ENCODE results near the gene ERBB2. TPM values are rescaled to one million over a fixed set of nuclear protein-coding genes. Genes with fewer than 3 reads are reported as not detected.
A peak's percentile ranks its signal among the peaks of the same experiment; 100 is the strongest.

Gene ERBB2
- total and polyA plus RNA-seq, 2 of the 13 experiments (the other 11 are each of a cell fraction or from before 2014, with no cell fraction given): 57.7 to 64.1 TPM

DNA sequence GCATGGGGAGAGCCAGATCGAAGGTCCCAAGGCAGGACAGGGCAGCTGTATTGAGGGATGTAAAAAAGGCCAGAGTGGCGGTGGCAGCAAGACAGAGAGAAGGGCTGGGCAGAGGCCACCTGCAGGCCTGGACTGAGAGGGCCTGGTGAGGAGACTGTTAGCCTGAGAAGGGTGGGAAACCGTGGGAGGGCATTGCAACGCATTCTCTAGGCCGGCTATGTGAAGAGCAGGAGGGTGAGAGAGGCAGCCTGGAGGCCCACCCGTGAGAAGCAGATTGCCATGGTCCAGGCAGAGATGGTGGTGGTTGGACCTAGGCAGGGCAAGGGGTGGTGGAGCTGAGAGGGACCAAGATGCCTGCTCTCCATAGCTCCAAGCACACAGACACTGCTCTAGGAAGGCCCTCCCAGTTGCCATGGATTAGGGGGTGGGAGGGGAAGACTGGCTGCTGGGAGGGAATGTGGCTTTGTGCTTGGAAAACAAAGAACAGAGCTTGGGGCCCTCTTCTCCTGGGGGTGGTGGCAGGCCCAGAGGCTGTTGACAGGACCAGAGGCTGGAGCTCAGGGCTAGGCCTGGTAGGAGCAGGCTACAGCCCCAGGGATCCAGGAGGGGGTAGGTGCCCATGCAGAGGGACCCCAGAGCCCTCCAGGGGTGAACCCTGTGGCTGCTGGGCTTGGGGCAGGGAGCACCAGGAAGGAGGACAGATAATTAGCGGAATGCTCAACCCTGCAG, 47.1 kb upstream of the ERBB2 start (continued):
- TF ChIP-seq, protein P1, sequence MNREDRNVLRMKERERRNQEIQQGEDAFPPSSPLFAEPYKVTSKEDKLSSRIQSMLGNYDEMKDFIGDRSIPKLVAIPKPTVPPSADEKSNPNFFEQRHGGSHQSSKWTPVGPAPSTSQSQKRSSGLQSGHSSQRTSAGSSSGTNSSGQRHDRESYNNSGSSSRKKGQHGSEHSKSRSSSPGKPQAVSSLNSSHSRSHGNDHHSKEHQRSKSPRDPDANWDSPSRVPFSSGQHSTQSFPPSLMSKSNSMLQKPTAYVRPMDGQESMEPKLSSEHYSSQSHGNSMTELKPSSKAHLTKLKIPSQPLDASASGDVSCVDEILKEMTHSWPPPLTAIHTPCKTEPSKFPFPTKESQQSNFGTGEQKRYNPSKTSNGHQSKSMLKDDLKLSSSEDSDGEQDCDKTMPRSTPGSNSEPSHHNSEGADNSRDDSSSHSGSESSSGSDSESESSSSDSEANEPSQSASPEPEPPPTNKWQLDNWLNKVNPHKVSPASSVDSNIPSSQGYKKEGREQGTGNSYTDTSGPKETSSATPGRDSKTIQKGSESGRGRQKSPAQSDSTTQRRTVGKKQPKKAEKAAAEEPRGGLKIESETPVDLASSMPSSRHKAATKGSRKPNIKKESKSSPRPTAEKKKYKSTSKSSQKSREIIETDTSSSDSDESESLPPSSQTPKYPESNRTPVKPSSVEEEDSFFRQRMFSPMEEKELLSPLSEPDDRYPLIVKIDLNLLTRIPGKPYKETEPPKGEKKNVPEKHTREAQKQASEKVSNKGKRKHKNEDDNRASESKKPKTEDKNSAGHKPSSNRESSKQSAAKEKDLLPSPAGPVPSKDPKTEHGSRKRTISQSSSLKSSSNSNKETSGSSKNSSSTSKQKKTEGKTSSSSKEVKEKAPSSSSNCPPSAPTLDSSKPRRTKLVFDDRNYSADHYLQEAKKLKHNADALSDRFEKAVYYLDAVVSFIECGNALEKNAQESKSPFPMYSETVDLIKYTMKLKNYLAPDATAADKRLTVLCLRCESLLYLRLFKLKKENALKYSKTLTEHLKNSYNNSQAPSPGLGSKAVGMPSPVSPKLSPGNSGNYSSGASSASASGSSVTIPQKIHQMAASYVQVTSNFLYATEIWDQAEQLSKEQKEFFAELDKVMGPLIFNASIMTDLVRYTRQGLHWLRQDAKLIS (CRISPR knock-in tag; IDR thresholded peaks at IDR 0.05): no peak
- no peak for TF ChIP-seq ZNF777 (CRISPR knock-in tag; IDR thresholded peaks at IDR 0.05)
- no peak for TF ChIP-seq NPAS2 (CRISPR knock-in tag; IDR thresholded peaks at IDR 0.05; ENCODE audit: borderline replicate concordance)
- TF ChIP-seq REPIN1 (CRISPR knock-in tag; IDR thresholded peaks at IDR 0.05; ENCODE audit: borderline replicate concordance, low read depth): no peak
- TF ChIP-seq THYN1 (CRISPR knock-in tag; IDR thresholded peaks at IDR 0.05; ENCODE audit: borderline replicate concordance, low read depth): no peak
- TF ChIP-seq IKZF4 (CRISPR knock-in tag; IDR thresholded peaks at IDR 0.05; ENCODE audit: borderline replicate concordance, low read depth, not compliant biosample characterization): no peak
- TF ChIP-seq, protein P2, sequence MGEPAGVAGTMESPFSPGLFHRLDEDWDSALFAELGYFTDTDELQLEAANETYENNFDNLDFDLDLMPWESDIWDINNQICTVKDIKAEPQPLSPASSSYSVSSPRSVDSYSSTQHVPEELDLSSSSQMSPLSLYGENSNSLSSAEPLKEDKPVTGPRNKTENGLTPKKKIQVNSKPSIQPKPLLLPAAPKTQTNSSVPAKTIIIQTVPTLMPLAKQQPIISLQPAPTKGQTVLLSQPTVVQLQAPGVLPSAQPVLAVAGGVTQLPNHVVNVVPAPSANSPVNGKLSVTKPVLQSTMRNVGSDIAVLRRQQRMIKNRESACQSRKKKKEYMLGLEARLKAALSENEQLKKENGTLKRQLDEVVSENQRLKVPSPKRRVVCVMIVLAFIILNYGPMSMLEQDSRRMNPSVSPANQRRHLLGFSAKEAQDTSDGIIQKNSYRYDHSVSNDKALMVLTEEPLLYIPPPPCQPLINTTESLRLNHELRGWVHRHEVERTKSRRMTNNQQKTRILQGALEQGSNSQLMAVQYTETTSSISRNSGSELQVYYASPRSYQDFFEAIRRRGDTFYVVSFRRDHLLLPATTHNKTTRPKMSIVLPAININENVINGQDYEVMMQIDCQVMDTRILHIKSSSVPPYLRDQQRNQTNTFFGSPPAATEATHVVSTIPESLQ (CRISPR knock-in tag; conservative IDR thresholded peaks at IDR 0.05): no peak
- no peak for TF ChIP-seq MBNL3 (CRISPR knock-in tag; conservative IDR thresholded peaks at IDR 0.05)
- TF ChIP-seq POLR2G (IDR thresholded peaks at IDR 0.05; ENCODE audit: low read depth, low read length): no peak
- TF ChIP-seq, protein P3, sequence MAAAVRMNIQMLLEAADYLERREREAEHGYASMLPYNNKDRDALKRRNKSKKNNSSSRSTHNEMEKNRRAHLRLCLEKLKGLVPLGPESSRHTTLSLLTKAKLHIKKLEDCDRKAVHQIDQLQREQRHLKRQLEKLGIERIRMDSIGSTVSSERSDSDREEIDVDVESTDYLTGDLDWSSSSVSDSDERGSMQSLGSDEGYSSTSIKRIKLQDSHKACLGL (CRISPR knock-in tag; IDR thresholded peaks at IDR 0.05): no peak
- peak; percentile 17; the same call in 1 of the 2 replicates for TF ChIP-seq CBFB (CRISPR knock-in tag; IDR thresholded peaks at IDR 0.05)
- TF ChIP-seq ZNF766 (CRISPR knock-in tag; IDR thresholded peaks at IDR 0.05; ENCODE audit: borderline replicate concordance): no peak
- TF ChIP-seq ZNF44 (CRISPR knock-in tag; IDR thresholded peaks at IDR 0.05): no peak
- no peak for TF ChIP-seq ZBTB7B (CRISPR knock-in tag; IDR thresholded peaks at IDR 0.05)
- TF ChIP-seq HNRNPLL (IDR thresholded peaks at IDR 0.05; ENCODE audit: low read depth, low read length, poor library complexity, severe bottlenecking): no peak
- TF ChIP-seq, protein P4, sequence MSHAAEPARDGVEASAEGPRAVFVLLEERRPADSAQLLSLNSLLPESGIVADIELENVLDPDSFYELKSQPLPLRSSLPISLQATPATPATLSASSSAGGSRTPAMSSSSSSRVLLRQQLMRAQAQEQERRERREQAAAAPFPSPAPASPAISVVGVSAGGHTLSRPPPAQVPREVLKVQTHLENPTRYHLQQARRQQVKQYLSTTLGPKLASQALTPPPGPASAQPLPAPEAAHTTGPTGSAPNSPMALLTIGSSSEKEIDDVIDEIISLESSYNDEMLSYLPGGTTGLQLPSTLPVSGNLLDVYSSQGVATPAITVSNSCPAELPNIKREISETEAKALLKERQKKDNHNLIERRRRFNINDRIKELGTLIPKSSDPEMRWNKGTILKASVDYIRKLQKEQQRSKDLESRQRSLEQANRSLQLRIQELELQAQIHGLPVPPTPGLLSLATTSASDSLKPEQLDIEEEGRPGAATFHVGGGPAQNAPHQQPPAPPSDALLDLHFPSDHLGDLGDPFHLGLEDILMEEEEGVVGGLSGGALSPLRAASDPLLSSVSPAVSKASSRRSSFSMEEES (CRISPR knock-in tag; IDR thresholded peaks at IDR 0.05): no peak
- TF ChIP-seq, protein P5, sequence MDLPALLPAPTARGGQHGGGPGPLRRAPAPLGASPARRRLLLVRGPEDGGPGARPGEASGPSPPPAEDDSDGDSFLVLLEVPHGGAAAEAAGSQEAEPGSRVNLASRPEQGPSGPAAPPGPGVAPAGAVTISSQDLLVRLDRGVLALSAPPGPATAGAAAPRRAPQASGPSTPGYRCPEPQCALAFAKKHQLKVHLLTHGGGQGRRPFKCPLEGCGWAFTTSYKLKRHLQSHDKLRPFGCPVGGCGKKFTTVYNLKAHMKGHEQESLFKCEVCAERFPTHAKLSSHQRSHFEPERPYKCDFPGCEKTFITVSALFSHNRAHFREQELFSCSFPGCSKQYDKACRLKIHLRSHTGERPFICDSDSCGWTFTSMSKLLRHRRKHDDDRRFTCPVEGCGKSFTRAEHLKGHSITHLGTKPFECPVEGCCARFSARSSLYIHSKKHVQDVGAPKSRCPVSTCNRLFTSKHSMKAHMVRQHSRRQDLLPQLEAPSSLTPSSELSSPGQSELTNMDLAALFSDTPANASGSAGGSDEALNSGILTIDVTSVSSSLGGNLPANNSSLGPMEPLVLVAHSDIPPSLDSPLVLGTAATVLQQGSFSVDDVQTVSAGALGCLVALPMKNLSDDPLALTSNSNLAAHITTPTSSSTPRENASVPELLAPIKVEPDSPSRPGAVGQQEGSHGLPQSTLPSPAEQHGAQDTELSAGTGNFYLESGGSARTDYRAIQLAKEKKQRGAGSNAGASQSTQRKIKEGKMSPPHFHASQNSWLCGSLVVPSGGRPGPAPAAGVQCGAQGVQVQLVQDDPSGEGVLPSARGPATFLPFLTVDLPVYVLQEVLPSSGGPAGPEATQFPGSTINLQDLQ (CRISPR knock-in tag; IDR thresholded peaks at IDR 0.05): no peak
